H1 (cell line): ENCODE results near the gene SUSD6. TPM values are rescaled to one million over a fixed set of nuclear protein-coding genes. Genes with fewer than 3 reads are reported as not detected.
A peak's percentile ranks its signal among the peaks of the same experiment; 100 is the strongest.

Experiments
- CTCF ChIA-PET: fragments of 300-600 bp; sonication (Branson Sonifier 250); formaldehyde crosslinking; loops from one replicate; lab custom pipeline; 2021; ENCODE audit not compliant: partially characterized antibody; lab: Charles Lee
- POLR2A ChIA-PET: fragments of 300-600 bp; sonication (Branson Sonifier 250); formaldehyde crosslinking; loops from one replicate; lab custom pipeline; 2021; ENCODE audit warnings: inconsistent platforms; ENCODE audit not compliant: partially characterized antibody; lab: Charles Lee
- DNase-seq, 2 experiments: peaks; one replicate each; pipeline versions ENCODE4 v3.0.0 to v3.0.0-alpha.2; 2010 to 2022; ENCODE audit warnings: low spot score in 2 of 2, low read depth in 1 of 2, mixed read lengths in 1 of 2
- FAIRE-seq: peaks from 2 replicates; lab custom pipeline; 2011; peaks lifted over from hg19 to GRCh38; lab: Jason Lieb, UNC
- H2AFZ ChIP-seq: 2 replicates; pipeline ENCODE4 v1.8.1; 2012; ENCODE audit warnings: low read length, inconsistent platforms
- H2AK5ac ChIP-seq: 2 replicates; pipeline ENCODE4 v1.6.1; 2013; ENCODE audit warnings: low read depth, low read length
- H2BK120ac ChIP-seq: replicated peaks from 2 replicates; pipeline ENCODE3; 2013; ENCODE audit warnings: low read depth, low read length, inconsistent platforms
- H2BK12ac ChIP-seq: 2 replicates; pipeline ENCODE4 v1.6.1; 2013; ENCODE audit warnings: low read depth, low read length
- H2BK15ac ChIP-seq: 2 replicates; pipeline ENCODE4 v1.6.1; 2013; ENCODE audit warnings: low read length
- H2BK20ac ChIP-seq: 2 replicates; pipeline ENCODE4 v1.6.1; 2013; ENCODE audit warnings: low read length
- H2BK5ac ChIP-seq: 2 replicates; pipeline ENCODE4 v1.6.1; 2013; ENCODE audit warnings: low read depth, low read length
- H3K14ac ChIP-seq: 2 replicates; pipeline ENCODE4 v1.6.1; 2013; ENCODE audit warnings: inconsistent platforms; ENCODE audit not compliant: insufficient read length
- H3K18ac ChIP-seq: 2 replicates; pipeline ENCODE4 v1.6.1; 2013; ENCODE audit warnings: low read length; ENCODE audit errors: extremely low read depth
- H3K23ac ChIP-seq: 2 replicates; pipeline ENCODE4 v1.6.1; 2013; ENCODE audit warnings: inconsistent platforms; ENCODE audit not compliant: insufficient read length
- H3K23me2 ChIP-seq: 2 replicates; pipeline ENCODE4 v1.6.1; 2013; ENCODE audit warnings: low read depth, low read length
- H3K27ac ChIP-seq: 2 replicates; pipeline ENCODE4 v1.6.1; 2011; ENCODE audit warnings: low read depth, low read length, inconsistent platforms
- H3K27me3 ChIP-seq, 4 experiments: replicated peaks in 1 of 4; 1 replicate in 1 of 4; 2 replicates in 3 of 4; pipeline versions ENCODE4 v1.6.1 to v1.8.1; 2011 to 2013; ENCODE audit warnings: low read length in 3 of 4, mild to moderate bottlenecking in 3 of 4, inconsistent platforms in 2 of 4, mixed read lengths in 2 of 4, moderate library complexity in 1 of 4; ENCODE audit not compliant: control insufficient read depth in 3 of 4, insufficient read depth in 3 of 4; ENCODE audit errors: extremely low read depth in 1 of 4
- H3K36me3 ChIP-seq, 4 experiments: 2 replicates each; pipeline versions ENCODE4 v1.6.1 to v1.8.1; 2011 to 2013; ENCODE audit warnings: mild to moderate bottlenecking in 4 of 4, low read length in 3 of 4, moderate library complexity in 2 of 4, control low read depth in 1 of 4, inconsistent platforms in 1 of 4; ENCODE audit not compliant: insufficient read depth in 4 of 4, control insufficient read depth in 2 of 4
- H3K4ac ChIP-seq: replicated peaks from 2 replicates; pipeline ENCODE3; 2013; ENCODE audit warnings: low read length, low read depth, mixed read lengths, inconsistent platforms; ENCODE audit not compliant: insufficient read length
- H3K4me1 ChIP-seq, 4 experiments: replicated peaks in 1 of 4; 1 replicate in 1 of 4; 2 replicates in 3 of 4; pipeline versions ENCODE4 v1.6.1 to v1.8.1; 2011 to 2013; ENCODE audit warnings: low read length in 3 of 4, inconsistent platforms in 2 of 4, mixed read lengths in 1 of 4; ENCODE audit not compliant: insufficient read depth in 4 of 4, control insufficient read depth in 3 of 4
- H3K4me2 ChIP-seq, 2 experiments: 2 replicates each; pipeline versions ENCODE4 v1.6.1 to v1.8.1; 2011 to 2013; ENCODE audit warnings: low read depth in 2 of 2, low read length in 2 of 2, control low read depth in 1 of 2, inconsistent platforms in 1 of 2, mild to moderate bottlenecking in 1 of 2; ENCODE audit not compliant: insufficient read depth in 1 of 2
- H3K4me3 ChIP-seq, 4 experiments: fragments of 200-600, 300-600 bp in 1 of 4; sonication (generic), shearing (Covaris generic), sonication (Bioruptor Twin) in 1 of 4; 2 replicates each; pipeline versions ENCODE4 v1.5.1 to v1.8.1; 2011 to 2016; ENCODE audit warnings: low read length in 4 of 4, low read depth in 3 of 4, control low read depth in 2 of 4, inconsistent platforms in 2 of 4, mild to moderate bottlenecking in 2 of 4, mixed read lengths in 1 of 4, moderate library complexity in 1 of 4; ENCODE audit not compliant: insufficient read depth in 2 of 4; ENCODE audit errors: extremely low read depth in 1 of 4
- H3K56ac ChIP-seq: replicated peaks from 2 replicates; pipeline ENCODE3; 2013; ENCODE audit warnings: low read depth, mild to moderate bottlenecking, mixed read lengths, low read length, inconsistent platforms; ENCODE audit not compliant: insufficient read length
- H3K79me1 ChIP-seq: 2 replicates; pipeline ENCODE4 v1.6.1; 2013; ENCODE audit warnings: low read depth, low read length, control low read depth
- H3K79me2 ChIP-seq, 2 experiments: 2 replicates each; pipeline versions ENCODE4 v1.6.1 to v1.8.1; 2012 to 2013; ENCODE audit warnings: low read length in 2 of 2, mild to moderate bottlenecking in 2 of 2, inconsistent platforms in 1 of 2; ENCODE audit not compliant: insufficient read depth in 2 of 2, control insufficient read depth in 1 of 2
- H3K9ac ChIP-seq, 4 experiments: replicated peaks in 1 of 4; 1 replicate in 1 of 4; 2 replicates in 3 of 4; pipeline versions ENCODE4 v1.6.1 to v1.8.1; 2011 to 2013; ENCODE audit warnings: low read depth in 3 of 4, low read length in 3 of 4, control low read depth in 2 of 4, mild to moderate bottlenecking in 2 of 4, moderate library complexity in 2 of 4, inconsistent platforms in 1 of 4; ENCODE audit errors: extremely low read depth in 1 of 4
- H3K9me3 ChIP-seq, 2 experiments: 2 replicates each; pipeline versions ENCODE4 v1.6.1 to v1.8.1; 2012 to 2013; ENCODE audit warnings: mild to moderate bottlenecking in 2 of 2, moderate library complexity in 2 of 2, control low read depth in 1 of 2, inconsistent platforms in 1 of 2, low read depth in 1 of 2, low read length in 1 of 2, mixed read lengths in 1 of 2; ENCODE audit not compliant: insufficient read depth in 2 of 2
- H4K20me1 ChIP-seq, 2 experiments: replicated peaks in 1 of 2; 2 replicates each; pipeline versions ENCODE3 to v1.8.1; 2011 to 2013; ENCODE audit warnings: inconsistent platforms in 2 of 2, low read length in 2 of 2, mild to moderate bottlenecking in 1 of 2; ENCODE audit not compliant: insufficient read depth in 2 of 2, control insufficient read depth in 1 of 2
- H4K5ac ChIP-seq: 2 replicates; pipeline ENCODE4 v1.6.1; 2013; ENCODE audit warnings: low read length, low read depth, mixed read lengths, inconsistent platforms; ENCODE audit not compliant: insufficient read length
- H4K8ac ChIP-seq: 2 replicates; pipeline ENCODE4 v1.8.0; 2013; ENCODE audit warnings: mild to moderate bottlenecking, moderate library complexity, low read length, inconsistent platforms; ENCODE audit not compliant: insufficient read depth; ENCODE audit errors: extremely low read depth
- H4K91ac ChIP-seq: replicated peaks from 2 replicates; pipeline ENCODE3; 2013; ENCODE audit warnings: low read length, mixed read lengths, inconsistent platforms; ENCODE audit not compliant: insufficient read length
- HDAC2 ChIP-seq, 2 experiments: fragments of 300-600 bp in 1 of 2; sonication (generic) in 1 of 2; IDR thresholded peaks; 2 replicates each; pipeline ENCODE4 v1.6.1; 2011 to 2012; ENCODE audit warnings: low read depth in 2 of 2, low read length in 2 of 2, mild to moderate bottlenecking in 2 of 2, moderate library complexity in 2 of 2, borderline replicate concordance in 1 of 2, inconsistent platforms in 1 of 2
- NRF1 ChIP-seq: IDR thresholded peaks from 2 replicates; pipeline ENCODE4 v1.6.1; 2011; ENCODE audit warnings: mild to moderate bottlenecking, low read depth, low read length, improper control_type of control experiment
- RBBP5 ChIP-seq: IDR thresholded peaks from 2 replicates; pipeline ENCODE4 v1.7.1; 2012; ENCODE audit warnings: low read depth, mild to moderate bottlenecking, inconsistent platforms, low read length, moderate library complexity, borderline replicate concordance
- SIN3A ChIP-seq, 2 experiments: IDR thresholded peaks in 1 of 2; conservative IDR thresholded peaks in 1 of 2; 2 replicates each; pipeline ENCODE4 v1.6.1; 2011 to 2012; ENCODE audit warnings: low read length in 2 of 2, improper control_type of control experiment in 1 of 2, low read depth in 1 of 2, mild to moderate bottlenecking in 1 of 2
- TAF1 ChIP-seq: IDR thresholded peaks from 2 replicates; pipeline ENCODE4 v1.6.1; 2011; ENCODE audit warnings: mild to moderate bottlenecking, low read depth, low read length
- WGBS, 2 experiments: shearing (Covaris generic) in 1 of 2; methylation state at CpG; one replicate each; pipeline versions ENCODE4 v1.1.6 to v1.1.7; 2013 to 2015; ENCODE audit warnings: low lambda C conversion rate in 2 of 2, mixed read lengths in 2 of 2, inconsistent platforms in 1 of 2, low coverage in 1 of 2, missing lambda C conversion rate in 1 of 2; ENCODE audit not compliant: insufficient replicate concordance in 2 of 2, insufficient coverage in 1 of 2, insufficient read length in 1 of 2; ENCODE audit errors: extremely low coverage in 1 of 2, missing lambda C conversion rate in 1 of 2; 5-methylcytosine and 5-hydroxymethylcytosine counted together
- long read RNA-seq, 2 experiments: library from RNA in 1 of 2; library from capped mRNA in 1 of 2; stranded (forward); transcript quantifications; one replicate each; pipeline ENCODE4 v2.0.0, GENCODE V29; 2021; ENCODE audit warnings: inconsistent platforms in 1 of 2
- polyA minus RNA-seq, 3 experiments: library from RNA; depleted of rRNA, polyadenylated mRNA; stranded (reverse); fragments of >200 nt; gene quantifications; 1 replicate in 2 of 3; 2 replicates in 1 of 3; pipeline ENCODE4 v1.2.3, GENCODE V29; 2011
- polyA plus RNA-seq, 7 experiments: library from polyadenylated mRNA; depleted of rRNA in 3 of 7; stranded (reverse) in 5 of 7; unstranded in 2 of 7; fragments of >200 nt in 5 of 7; fragments of 200-250 nt in 2 of 7; gene quantifications; 1 replicate in 5 of 7; 2 replicates in 1 of 7; 4 replicates in 1 of 7; pipeline versions ENCODE4 v1.2.1 to v1.2.3, GENCODE V29; 2011 to 2013; ENCODE audit warnings: missing spikeins in 2 of 7, mixed read lengths in 2 of 7
- total RNA-seq: library from RNA; stranded (reverse); fragmentation: NEBNext Ultra II Directional; extraction: Animal tissue kit (Norgen Biotek cat#: 25700); gene quantifications from 2 replicates; pipeline ENCODE4 v1.2.1, GENCODE V29; 2021

The SUSD6 gene, protein sequence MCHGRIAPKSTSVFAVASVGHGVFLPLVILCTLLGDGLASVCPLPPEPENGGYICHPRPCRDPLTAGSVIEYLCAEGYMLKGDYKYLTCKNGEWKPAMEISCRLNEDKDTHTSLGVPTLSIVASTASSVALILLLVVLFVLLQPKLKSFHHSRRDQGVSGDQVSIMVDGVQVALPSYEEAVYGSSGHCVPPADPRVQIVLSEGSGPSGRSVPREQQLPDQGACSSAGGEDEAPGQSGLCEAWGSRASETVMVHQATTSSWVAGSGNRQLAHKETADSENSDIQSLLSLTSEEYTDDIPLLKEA
- total RNA-seq (3.8 and 5.1 TPM in 2 replicates), polyA plus RNA-seq (2011; rRNA removed) (2.9 and 3.0 TPM in 2 replicates), polyA minus RNA-seq (2011; rRNA and poly(A)+ RNA removed) (4.4 and 5.8 TPM in 2 replicates)
- 2.6 TPM for polyA plus RNA-seq (2011; cell fraction: cytosol; rRNA removed)
- polyA plus RNA-seq (2011; cell fraction: nucleus; rRNA removed), result 6.3 TPM
- 3.2 to 5.3 TPM (median 4.4 TPM) in 4 replicates for polyA plus RNA-seq (2012, experiment 1 of 2)
- polyA plus RNA-seq (2012, experiment 2 of 2), result 3.6 TPM
- 2.8 TPM for polyA plus RNA-seq (2013, experiment 1 of 2)
- polyA plus RNA-seq (2013, experiment 2 of 2), result 3.2 TPM
- 4.8 TPM for polyA minus RNA-seq (2011; cell fraction: cytosol; rRNA and poly(A)+ RNA removed)
- polyA minus RNA-seq (2011; cell fraction: nucleus; rRNA and poly(A)+ RNA removed), result 5.9 TPM
- long read RNA-seq, experiment 1, partial matches to known transcripts, result 1 of 1 reads
- long read RNA-seq, experiment 1, other reads (novel, unspliced or antisense), result 0 of 1 reads
- long read RNA-seq, experiment 2, result 0 reads

DNA sequence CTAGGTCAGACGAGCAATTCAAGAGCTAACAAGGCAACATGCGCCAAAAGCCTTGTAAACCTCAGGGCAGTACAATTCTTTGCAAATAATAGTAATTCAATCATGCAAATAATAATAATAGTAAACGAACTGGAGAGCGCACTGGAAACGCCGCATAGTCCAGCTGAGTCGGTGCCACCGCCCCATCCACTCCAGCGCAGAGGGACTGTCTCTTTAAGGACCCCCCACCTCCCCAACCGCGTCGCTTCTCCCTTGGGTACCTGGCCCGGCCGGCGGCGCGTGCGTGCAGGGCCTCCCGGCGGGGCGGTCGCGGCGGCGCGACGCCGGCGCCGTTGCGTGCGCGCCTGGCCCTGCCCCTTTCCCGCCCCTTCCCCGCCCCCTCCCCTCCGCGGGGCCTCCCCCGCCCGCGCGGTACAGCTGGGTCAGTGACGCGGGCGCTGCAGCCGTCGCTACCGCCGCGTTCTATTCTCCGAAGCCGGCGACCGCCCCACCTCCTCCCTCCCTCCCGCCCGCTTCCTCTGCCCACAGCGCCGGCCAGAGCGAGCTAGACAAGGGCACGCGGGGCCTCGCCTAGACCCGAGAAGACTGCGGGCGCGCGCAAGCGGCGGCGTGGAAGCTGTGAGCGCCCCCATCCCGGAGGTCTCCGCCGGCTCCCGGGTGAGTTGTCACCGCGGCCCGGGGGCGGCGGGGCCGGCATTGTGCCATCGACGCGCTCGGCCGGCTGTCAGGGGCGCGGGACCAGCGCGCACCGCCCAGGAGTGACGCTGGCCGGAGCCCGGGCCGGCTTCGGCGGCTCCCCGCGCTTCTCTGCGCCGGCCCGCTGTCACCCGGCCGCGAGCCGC lies at the start of gene SUSD6:
TSS of gene SUSD6 (plus strand) at position 425 of the 842 bp plus-strand sequence. CDS start 46,997 bp downstream, outside the sequence.
- FAIRE-seq, result no peak
- CTCF ChIA-PET, result interaction anchor here (0.6 to 6.9 kb wide), 6 partner anchors 27 to 602 kb away, joined by 3 to 31 read pairs (median 5); no protein-coding TSS in a partner anchor
- H4K5ac ChIP-seq, result peak within 1 kb of the TSS; percentile 61
- TF ChIP-seq RBBP5 (peak; percentile 16; the same call in 1 of the 2 replicates), HDAC2 (IDR thresholded peaks at IDR 0.05; ENCODE audit: borderline replicate concordance in 1 of 2, low read depth in 2 of 2, low read length in 2 of 2) (peak; percentile 72 to 87; a peak in 2 of 4 replicates), TAF1 (0 out of 2 replicates have a peak, but pooled peaks have one; percentile 28), SIN3A (conservative IDR thresholded peaks at IDR 0.05 in 1 of 2, IDR thresholded peaks at IDR 0.05 in 1 of 2; ENCODE audit: low read depth in 1 of 2, low read length in 2 of 2) (no peak; a peak in 3 of 4 replicates), NRF1 (peak; percentile 21; the same call in 1 of the 2 replicates)

More for the DNA sequence above, at the start of gene SUSD6:
- peak; percentile 29 to 77 for DNase-seq
- Histone ChIP-seq H3K27ac (no peak within 1 kb of the TSS), H4K8ac (no peak within 1 kb of the TSS), H3K4me2 (peak within 1 kb of the TSS; percentile 85 to 92), H3K4ac (peak within 1 kb of the TSS; percentile 29), H2BK15ac (peak within 1 kb of the TSS; percentile 92; the same call in 1 of the 2 replicates), H4K20me1 (no peaks in the 10 kb centered on the region), H3K23ac (no peak within 1 kb of the TSS), H3K18ac (peak within 1 kb of the TSS; percentile 68), H4K91ac (no peak within 1 kb of the TSS), H3K27me3 (peaks cover 0 to 3% (median 0%) of the 10 kb centered on the region in 4 experiments; a peak in 1 of 7 replicates), H2BK120ac (peak within 1 kb of the TSS; percentile 14), H3K9ac (peak within 1 kb of the TSS in 3 of 4 experiments; percentile 28 to 87 (median 46); a peak in 6 of 7 replicates), H3K9me3 (no peaks in the 10 kb centered on the region), H2BK5ac (no peak within 1 kb of the TSS; the same call in 1 of the 2 replicates), H3K23me2 (peaks cover 13% of the 10 kb centered on the region; the same call in 1 of the 2 replicates), H2BK20ac (0 out of 2 replicates have a peak within 1 kb of the TSS, but pooled peaks have one; percentile 72), H3K36me3 (no peaks in the 10 kb centered on the region), H3K14ac (no peak within 1 kb of the TSS), H2BK12ac (peak within 1 kb of the TSS; percentile 50; the same call in 1 of the 2 replicates), H2AK5ac (0 out of 2 replicates have a peak within 1 kb of the TSS, but pooled peaks have one; percentile 78), H3K4me1 (peaks cover 2 to 16% (median 5%) of the 10 kb centered on the region in 4 experiments; a peak in 5 of 7 replicates), H3K4me3 (peak within 1 kb of the TSS; percentile 59 to 80 (median 62)), H3K56ac (no peak within 1 kb of the TSS), H2AFZ (peak within 1 kb of the TSS; percentile 43), H3K79me1 (no peaks in the 10 kb centered on the region; the same call in 1 of the 2 replicates), H3K79me2 (0 out of 4 replicates have a peak, but pooled peaks cover 0 to 5% of the 10 kb centered on the region in 2 experiments)
- WGBS, 2 experiments, result 4% methylated on average over 41 of the region's 105 CpGs; no CpG with 5 or more reads in 1 of the 2 experiments
- POLR2A ChIA-PET, result interaction anchor here (0.8 to 3.1 kb wide), 7 partner anchors 21 to 165 kb away, joined by 3 to 18 read pairs (median 3); partner anchors contain the start of gene SRSF5
